HepG2 (cell line): Measurements from ENCODE around the gene TROAP. TPM values are rescaled to one million over a fixed set of nuclear protein-coding genes. Genes with fewer than 3 reads are reported as not detected.

Source experiments
- ATAC-seq: fragments of 200-7000 bp; cut with Tn5 transposase; 3 replicates; pipeline ENCODE4 v1.9.1; 2020; ENCODE audit warnings: mild to moderate bottlenecking, moderate library complexity
- BruUV-seq: library from RNA; stranded (reverse); fragments of 400-500 nt; replicated peaks from 2 replicates; lab custom pipeline; 2021; lab: Mats Ljungman, UMichigan
- CTCF ChIA-PET: fragments of 300-600 bp; formaldehyde crosslinking; extraction: SDS; loops from one replicate; lab custom pipeline; 2021; ENCODE audit warnings: low total read pairs, inconsistent platforms, low intra/inter-chr PET ratio; lab: Yijun Ruan, JAX
- POLR2A ChIA-PET: fragments of 350-600 bp; sonication (Branson Sonifier 250); formaldehyde crosslinking; loops from one replicate; lab custom pipeline; 2020; ENCODE audit warnings: antibody characterized with exemption, inconsistent platforms; lab: Yijun Ruan, JAX
- DNase-seq: peaks from one replicate; pipeline ENCODE4 v3.0.0-alpha.2; 2015; ENCODE audit warnings: low spot score
- FAIRE-seq: peaks from 3 replicates; lab custom pipeline; 2011; peaks lifted over from hg19 to GRCh38; lab: Jason Lieb, UNC
- H2AFZ ChIP-seq: one replicate; pipeline ENCODE4 v1.6.1; 2011; ENCODE audit warnings: low read length, inconsistent platforms
- H3K27ac ChIP-seq: fragments of 300-600 bp; 3 replicates; pipeline ENCODE4 v1.8.0; 2011; ENCODE audit warnings: mixed run types, mild to moderate bottlenecking, mixed read lengths, low read length, inconsistent platforms; ENCODE audit not compliant: insufficient read depth; ENCODE audit errors: extremely low read length
- H3K27me3 ChIP-seq, 2 experiments: fragments of 200-600 bp in 1 of 2; 2 replicates in 1 of 2; 3 replicates in 1 of 2; pipeline versions ENCODE4 v1.6.0 to v1.8.0; 2011; ENCODE audit warnings: low read length in 2 of 2, mild to moderate bottlenecking in 2 of 2, moderate library complexity in 2 of 2, inconsistent platforms in 1 of 2; ENCODE audit not compliant: insufficient read depth in 2 of 2, control insufficient read depth in 1 of 2
- H3K36me3 ChIP-seq, 2 experiments: fragments of 200-600 bp in 1 of 2; replicated peaks in 1 of 2; 2 replicates in 1 of 2; 3 replicates in 1 of 2; pipeline versions ENCODE4 v1.5.1 to v1.8.0; 2011; ENCODE audit warnings: low read length in 2 of 2, inconsistent platforms in 1 of 2; ENCODE audit not compliant: insufficient read depth in 2 of 2, control insufficient read depth in 1 of 2
- H3K4me1 ChIP-seq: 2 replicates; pipeline ENCODE4 v1.5.1; 2012; ENCODE audit warnings: low read length, inconsistent platforms; ENCODE audit not compliant: insufficient read depth
- H3K4me2 ChIP-seq: 2 replicates; pipeline ENCODE4 v1.6.0; 2011; ENCODE audit warnings: low read depth, low read length, inconsistent platforms
- H3K4me3 ChIP-seq, 3 experiments: fragments of 200-600 bp in 1 of 3; sonication (generic), shearing (Covaris generic) in 1 of 3; replicated peaks in 1 of 3; 2 replicates each; pipeline ENCODE4 v1.5.1; 2011 to 2016; ENCODE audit warnings: low read length in 3 of 3, inconsistent platforms in 2 of 3, low read depth in 2 of 3, mild to moderate bottlenecking in 2 of 3, control low read depth in 1 of 3, mixed read lengths in 1 of 3; ENCODE audit not compliant: insufficient read depth in 1 of 3
- H3K79me2 ChIP-seq: one replicate; pipeline ENCODE4 v1.6.1; 2011; ENCODE audit warnings: low read length, inconsistent platforms; ENCODE audit not compliant: insufficient read depth
- H3K9ac ChIP-seq: 2 replicates; pipeline ENCODE4 v1.6.0; 2011; ENCODE audit warnings: mild to moderate bottlenecking, low read depth, low read length, inconsistent platforms; ENCODE audit not compliant: insufficient read depth
- H3K9me3 ChIP-seq: 2 replicates; pipeline ENCODE4 v1.5.1; 2012; ENCODE audit warnings: mild to moderate bottlenecking, low read length
- H4K20me1 ChIP-seq: 2 replicates; pipeline ENCODE4 v1.6.0; 2011; ENCODE audit warnings: inconsistent platforms, mild to moderate bottlenecking, low read length, moderate library complexity; ENCODE audit not compliant: insufficient read depth
- MAZ ChIP-seq, 2 experiments: sonication (generic) in 1 of 2; formaldehyde crosslinking in 1 of 2; IDR thresholded peaks; 2 replicates each; pipeline versions ENCODE4 v1.5.0 to v1.6.1; 2012 to 2020; ENCODE audit warnings: low read depth in 2 of 2, mild to moderate bottlenecking in 2 of 2, borderline replicate concordance in 1 of 2, improper control_type of control experiment in 1 of 2, low read length in 1 of 2, missing genetic modification reagents in 1 of 2, moderate library complexity in 1 of 2
- MEIS2 ChIP-seq: sonication (generic); formaldehyde crosslinking; IDR thresholded peaks from 2 replicates; pipeline ENCODE4 v1.9.0; 2021; ENCODE audit warnings: mild to moderate bottlenecking, missing genetic modification reagents
- MTF2 ChIP-seq: sonication (generic); formaldehyde crosslinking; IDR thresholded peaks from 2 replicates; pipeline ENCODE4 v1.5.0; 2020; ENCODE audit warnings: missing genetic modification reagents, borderline replicate concordance
- RFX3 ChIP-seq: IDR thresholded peaks from 2 replicates; pipeline ENCODE4 v1.6.1; 2016; ENCODE audit warnings: missing biosample characterization, missing genetic modification reagents
- SMARCE1 ChIP-seq: fragments of 450-650 bp; IDR thresholded peaks from 2 replicates; pipeline ENCODE4 v1.6.1; 2017; ENCODE audit warnings: borderline replicate concordance
- ZBTB33 ChIP-seq: sonication (generic); formaldehyde crosslinking; IDR thresholded peaks from 2 replicates; pipeline ENCODE4 v1.4.0; 2020; ENCODE audit warnings: missing genetic modification reagents
- ZNF660 ChIP-seq: sonication (generic); formaldehyde crosslinking; IDR thresholded peaks from 2 replicates; pipeline ENCODE4 v1.5.1; 2020; ENCODE audit warnings: mild to moderate bottlenecking, low read depth, missing genetic modification reagents, borderline replicate concordance
- ZNF768 ChIP-seq: sonication (generic); formaldehyde crosslinking; IDR thresholded peaks from 2 replicates; pipeline ENCODE4 v1.4.0; 2020; ENCODE audit warnings: missing genetic modification reagents
- WGBS: methylation state at CpG from one replicate; pipeline ENCODE4 v1.1.6; 2017; ENCODE audit warnings: low lambda C conversion rate; 5-methylcytosine and 5-hydroxymethylcytosine counted together
- in situ Hi-C: cut with HindIII; loops from 2 replicates; pipeline ENCODE4 v1.10.0; 2017; ENCODE audit warnings: low pct_unique_long_range_greater_than_20kb; ENCODE audit not compliant: extremely low pct_ligation_motif_present
- intact Hi-C: fragments of 100-400 bp; cut with micrococcal nuclease; formaldehyde crosslinking; loops from one replicate; pipeline ENCODE4 v1.10.0; 2022; ENCODE audit not compliant: unreplicated experiment
- polyA plus RNA-seq, 8 experiments: library from polyadenylated mRNA; depleted of rRNA in 3 of 8; stranded (reverse) in 7 of 8; unstranded in 1 of 8; fragments of >200 nt; fragmentation: Illumina TruSeq in 4 of 8; extraction: Trizol in 4 of 8; gene quantifications; 2 replicates each; pipeline versions ENCODE4 v1.2.1 to v1.2.3, GENCODE V29; 2011 to 2016; ENCODE audit warnings: low read depth in 4 of 8, missing spikeins in 1 of 8, mixed read lengths in 1 of 8; ENCODE audit not compliant: insufficient read depth in 1 of 8
- total RNA-seq, 5 experiments: library from RNA; depleted of rRNA; stranded (reverse); fragments of >200 nt; fragmentation: Illumina TruSeq; extraction: Trizol; gene quantifications; 2 replicates each; pipeline ENCODE4 v1.2.3, GENCODE V29; 2016; ENCODE audit warnings: low read depth in 1 of 5
- TF ChIP-seq, protein P1 (sequence below): sonication (generic); formaldehyde crosslinking; IDR thresholded peaks from 2 replicates; pipeline ENCODE4 v1.4.0; 2020; ENCODE audit warnings: mild to moderate bottlenecking, missing genetic modification reagents
- TF ChIP-seq, protein P2 (sequence below): sonication (generic); formaldehyde crosslinking; IDR thresholded peaks from 2 replicates; pipeline ENCODE4 v1.8.0; 2022; ENCODE audit warnings: mild to moderate bottlenecking, missing genetic modification reagents, moderate library complexity
- TF ChIP-seq, protein P3 (sequence below): sonication (generic); formaldehyde crosslinking; IDR thresholded peaks from 2 replicates; pipeline ENCODE4 v1.4.0; 2020; ENCODE audit warnings: missing genetic modification reagents

TROAP gene
- total and polyA plus RNA-seq, 2 of the 13 experiments (the other 11 are each of a cell fraction or from before 2014, with no cell fraction given), result 22.5 to 30.9 TPM

DNA sequence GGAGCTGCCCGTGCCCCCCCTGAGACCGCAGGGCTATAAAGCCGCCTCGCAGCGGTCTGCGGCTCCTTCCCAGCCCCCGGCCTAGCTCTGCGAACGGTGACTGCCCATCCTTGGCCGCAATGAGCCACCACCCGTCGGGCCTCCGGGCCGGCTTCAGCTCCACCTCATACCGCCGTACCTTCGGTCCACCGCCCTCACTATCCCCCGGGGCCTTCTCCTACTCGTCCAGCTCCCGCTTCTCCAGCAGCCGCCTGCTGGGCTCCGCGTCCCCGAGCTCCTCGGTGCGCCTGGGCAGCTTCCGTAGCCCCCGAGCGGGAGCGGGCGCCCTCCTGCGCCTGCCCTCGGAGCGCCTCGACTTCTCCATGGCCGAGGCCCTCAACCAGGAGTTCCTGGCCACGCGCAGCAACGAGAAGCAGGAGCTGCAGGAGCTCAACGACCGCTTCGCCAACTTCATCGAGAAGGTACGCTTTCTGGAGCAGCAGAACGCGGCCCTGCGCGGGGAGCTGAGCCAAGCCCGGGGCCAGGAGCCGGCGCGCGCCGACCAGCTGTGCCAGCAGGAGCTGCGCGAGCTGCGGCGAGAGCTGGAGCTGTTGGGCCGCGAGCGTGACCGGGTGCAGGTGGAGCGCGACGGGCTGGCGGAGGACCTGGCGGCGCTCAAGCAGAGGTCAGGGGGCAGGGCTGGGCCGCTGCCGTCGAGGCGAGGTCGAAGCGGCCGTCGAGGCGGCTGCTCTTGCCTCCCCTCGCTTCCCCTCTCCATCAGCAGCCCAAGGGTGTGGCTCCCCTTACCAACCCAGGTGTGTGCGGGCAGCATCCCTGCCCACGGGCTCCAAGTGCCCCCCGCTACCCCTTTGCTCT is 27.7 kb upstream of the TROAP start, which contains the start of gene PRPH (continued):
- TF ChIP-seq, protein P1, sequence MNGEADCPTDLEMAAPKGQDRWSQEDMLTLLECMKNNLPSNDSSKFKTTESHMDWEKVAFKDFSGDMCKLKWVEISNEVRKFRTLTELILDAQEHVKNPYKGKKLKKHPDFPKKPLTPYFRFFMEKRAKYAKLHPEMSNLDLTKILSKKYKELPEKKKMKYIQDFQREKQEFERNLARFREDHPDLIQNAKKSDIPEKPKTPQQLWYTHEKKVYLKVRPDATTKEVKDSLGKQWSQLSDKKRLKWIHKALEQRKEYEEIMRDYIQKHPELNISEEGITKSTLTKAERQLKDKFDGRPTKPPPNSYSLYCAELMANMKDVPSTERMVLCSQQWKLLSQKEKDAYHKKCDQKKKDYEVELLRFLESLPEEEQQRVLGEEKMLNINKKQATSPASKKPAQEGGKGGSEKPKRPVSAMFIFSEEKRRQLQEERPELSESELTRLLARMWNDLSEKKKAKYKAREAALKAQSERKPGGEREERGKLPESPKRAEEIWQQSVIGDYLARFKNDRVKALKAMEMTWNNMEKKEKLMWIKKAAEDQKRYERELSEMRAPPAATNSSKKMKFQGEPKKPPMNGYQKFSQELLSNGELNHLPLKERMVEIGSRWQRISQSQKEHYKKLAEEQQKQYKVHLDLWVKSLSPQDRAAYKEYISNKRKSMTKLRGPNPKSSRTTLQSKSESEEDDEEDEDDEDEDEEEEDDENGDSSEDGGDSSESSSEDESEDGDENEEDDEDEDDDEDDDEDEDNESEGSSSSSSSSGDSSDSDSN, result peak; percentile 56; the same call in 1 of the 2 replicates
- TF ChIP-seq RFX3 (CRISPR knock-in tag), result no peak

DNA sequence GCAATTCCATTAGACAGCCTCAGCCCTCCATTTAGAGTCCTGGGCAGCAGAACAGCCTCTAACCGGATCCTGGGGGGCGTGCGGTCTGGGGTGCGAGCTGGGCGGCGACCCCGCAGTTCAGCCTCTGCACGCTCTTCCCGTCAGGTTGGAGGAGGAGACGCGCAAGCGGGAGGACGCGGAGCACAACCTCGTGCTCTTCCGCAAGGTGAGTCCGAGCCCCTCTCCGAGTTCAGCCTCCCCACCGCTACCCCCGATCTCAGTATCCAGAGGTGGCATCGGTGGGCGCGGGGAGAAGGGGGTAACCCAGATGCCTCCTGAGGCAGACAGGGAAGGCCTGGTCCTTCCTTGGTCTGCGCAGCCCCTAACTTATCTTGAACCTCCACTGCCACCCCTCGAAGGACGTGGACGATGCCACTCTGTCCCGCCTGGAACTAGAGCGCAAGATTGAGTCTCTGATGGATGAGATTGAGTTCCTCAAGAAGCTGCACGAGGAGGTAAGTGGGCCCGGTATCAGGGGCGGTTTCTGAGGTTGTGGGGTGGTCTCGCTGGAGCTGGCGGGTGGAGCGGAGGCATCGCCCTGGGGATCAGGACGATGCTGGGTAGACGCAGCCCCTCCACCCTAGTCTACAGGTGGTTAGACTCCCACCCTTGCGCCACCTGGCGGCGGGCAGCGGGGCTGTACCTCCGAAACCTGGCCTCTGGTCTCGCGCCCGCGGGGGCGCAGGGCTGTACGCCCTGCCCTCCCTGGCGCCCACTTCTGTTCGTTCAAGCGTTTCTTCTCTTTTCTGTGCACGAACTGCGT is 26.8 kb upstream of the TROAP start:
- Histone ChIP-seq H3K27me3 (peaks cover 16 to 66% of the 10 kb centered on the region in 2 experiments), H2AFZ (no peak overlapping the region), H3K9me3 (no peaks in the 10 kb centered on the region), H3K36me3 (no peaks in the 10 kb centered on the region), H4K20me1 (no peaks in the 10 kb centered on the region), H3K4me3 (peak overlapping the region; percentile 37 to 71 (median 37); a peak in 5 of 6 replicates), H3K79me2 (no peaks in the 10 kb centered on the region), H3K27ac (no peak overlapping the region), H3K4me1 (peaks cover 10% of the 10 kb centered on the region), H3K4me2 (peak overlapping the region; percentile 80), H3K9ac (no peak overlapping the region)
- intact Hi-C loops (no loop called here), in situ Hi-C loops (no loop called here)
- peak; percentile 27 for DNase-seq
- peak; percentile 84 for ATAC-seq
- CTCF ChIA-PET, result interaction anchor here (1.0 to 1.2 kb wide), 3 partner anchors 8 to 218 kb away, joined by 3 to 4 read pairs (median 4); no protein-coding TSS in a partner anchor
- FAIRE-seq, result no peak
- no TSS peak for BruUV-seq
- POLR2A ChIA-PET, result interaction anchor here (1.2 kb wide), 2 partner anchors 30 kb away, joined by 4 to 11 read pairs; no protein-coding TSS in a partner anchor
- WGBS, result 37% methylated on average over 34 of the region's 54 CpGs
- TF ChIP-seq ZNF768 (peak; percentile 36; the same call in 1 of the 2 replicates), ZBTB33 (CRISPR knock-in tag) (peak; percentile 19; the same call in 1 of the 2 replicates), ZNF660 (CRISPR knock-in tag) (no peak), MAZ (IDR thresholded peaks at IDR 0.05; ENCODE audit: borderline replicate concordance, low read depth, low read length) (no peak), MAZ (CRISPR knock-in tag; IDR thresholded peaks at IDR 0.05; ENCODE audit: low read depth) (peak; percentile 40; the same call in 1 of the 2 replicates), MTF2 (peak; percentile 3; the same call in 1 of the 2 replicates), MEIS2 (CRISPR knock-in tag) (peak; percentile 39; the same call in 1 of the 2 replicates), SMARCE1 (no peak)
- TF ChIP-seq, protein P2, sequence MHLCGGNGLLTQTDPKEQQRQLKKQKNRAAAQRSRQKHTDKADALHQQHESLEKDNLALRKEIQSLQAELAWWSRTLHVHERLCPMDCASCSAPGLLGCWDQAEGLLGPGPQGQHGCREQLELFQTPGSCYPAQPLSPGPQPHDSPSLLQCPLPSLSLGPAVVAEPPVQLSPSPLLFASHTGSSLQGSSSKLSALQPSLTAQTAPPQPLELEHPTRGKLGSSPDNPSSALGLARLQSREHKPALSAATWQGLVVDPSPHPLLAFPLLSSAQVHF (CRISPR knock-in tag), result no peak
- TF ChIP-seq, protein P3, sequence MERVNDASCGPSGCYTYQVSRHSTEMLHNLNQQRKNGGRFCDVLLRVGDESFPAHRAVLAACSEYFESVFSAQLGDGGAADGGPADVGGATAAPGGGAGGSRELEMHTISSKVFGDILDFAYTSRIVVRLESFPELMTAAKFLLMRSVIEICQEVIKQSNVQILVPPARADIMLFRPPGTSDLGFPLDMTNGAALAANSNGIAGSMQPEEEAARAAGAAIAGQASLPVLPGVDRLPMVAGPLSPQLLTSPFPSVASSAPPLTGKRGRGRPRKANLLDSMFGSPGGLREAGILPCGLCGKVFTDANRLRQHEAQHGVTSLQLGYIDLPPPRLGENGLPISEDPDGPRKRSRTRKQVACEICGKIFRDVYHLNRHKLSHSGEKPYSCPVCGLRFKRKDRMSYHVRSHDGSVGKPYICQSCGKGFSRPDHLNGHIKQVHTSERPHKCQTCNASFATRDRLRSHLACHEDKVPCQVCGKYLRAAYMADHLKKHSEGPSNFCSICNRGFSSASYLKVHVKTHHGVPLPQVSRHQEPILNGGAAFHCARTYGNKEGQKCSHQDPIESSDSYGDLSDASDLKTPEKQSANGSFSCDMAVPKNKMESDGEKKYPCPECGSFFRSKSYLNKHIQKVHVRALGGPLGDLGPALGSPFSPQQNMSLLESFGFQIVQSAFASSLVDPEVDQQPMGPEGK (CRISPR knock-in tag), result peak; percentile 58
